ENCODE results near the gene RSPH3.

RSPH3 gene

GRCh38 chr6:159005436-159005835, 5.4 kb upstream of the RSPH3 start:
- no peak overlapping the region for H3K4me3 ChIP-seq (ENCODE audit: low read depth, low read length)
- no peak for TF ChIP-seq CTCF (IDR thresholded peaks at IDR 0.05; ENCODE audit: low read depth, low read length, missing control alignments)
- DNase-seq = no peak
- in situ Hi-C loops (cut with HindIII; ENCODE audit: low pct_ligation_motif_present, low sequenced_read_pairs) = no loop called here
- H3K27ac ChIP-seq = no peak overlapping the region
- no peaks in the 10 kb centered on the region for H3K36me3 ChIP-seq (replicated peaks)
- no peaks in the 10 kb centered on the region for H3K27me3 ChIP-seq (replicated peaks)

- no peak for TF ChIP-seq CTCF (IDR thresholded peaks at IDR 0.05; ENCODE audit: low read depth, low read length, missing control alignments)
- Histone ChIP-seq H3K4me3 (ENCODE audit: low read depth, low read length) (no peak overlapping the region), H3K36me3 (replicated peaks) (no peaks in the 10 kb centered on the region), H3K27me3 (replicated peaks) (no peaks in the 10 kb centered on the region), H3K27ac (no peak overlapping the region)
- in situ Hi-C loops (cut with HindIII; ENCODE audit: low pct_ligation_motif_present, low sequenced_read_pairs) = no loop called here
- no peak for DNase-seq
Measured at GRCh38 chr6:159004592-159004991, 4.6 kb upstream of the RSPH3 start.

- H3K36me3 ChIP-seq (replicated peaks) = no peaks in the 10 kb centered on the region
- no peak overlapping the region for H3K27ac ChIP-seq
- H3K27me3 ChIP-seq (replicated peaks) = no peaks in the 10 kb centered on the region
- in situ Hi-C loops (cut with HindIII; ENCODE audit: low pct_ligation_motif_present, low sequenced_read_pairs) = no loop called here
- TF ChIP-seq CTCF (IDR thresholded peaks at IDR 0.05; ENCODE audit: low read depth, low read length, missing control alignments) = no peak
- H3K4me3 ChIP-seq (ENCODE audit: low read depth, low read length) = no peak overlapping the region
- DNase-seq = peak; percentile 55
Measured at GRCh38 chr6:159002432-159003155, 2.6 kb upstream of the RSPH3 start.

- Histone ChIP-seq H3K36me3 (replicated peaks) (no peaks in the 10 kb centered on the region), H3K27ac (peak overlapping the region; percentile 71), H3K4me3 (ENCODE audit: low read depth, low read length) (peak overlapping the region; percentile 89), H3K27me3 (replicated peaks) (no peaks in the 10 kb centered on the region)
- DNase-seq = no peak
- in situ Hi-C loops (cut with HindIII; ENCODE audit: low pct_ligation_motif_present, low sequenced_read_pairs) = no loop called here
- TF ChIP-seq CTCF (IDR thresholded peaks at IDR 0.05; ENCODE audit: low read depth, low read length, missing control alignments) = no peak
Measured at GRCh38 chr6:158999154-158999665, 792 bp downstream of the RSPH3 start.

GRCh38 chr6:158996856-158997255, 3.1 kb downstream of the RSPH3 start:
- Histone ChIP-seq H3K4me3 (ENCODE audit: low read depth, low read length) (no peak overlapping the region), H3K36me3 (replicated peaks) (no peaks in the 10 kb centered on the region), H3K27me3 (replicated peaks) (no peaks in the 10 kb centered on the region), H3K27ac (no peak overlapping the region)
- no peak for TF ChIP-seq CTCF (IDR thresholded peaks at IDR 0.05; ENCODE audit: low read depth, low read length, missing control alignments)
- no peak for DNase-seq
- in situ Hi-C loops (cut with HindIII; ENCODE audit: low pct_ligation_motif_present, low sequenced_read_pairs) = no loop called here

- in situ Hi-C loops (cut with HindIII; ENCODE audit: low pct_ligation_motif_present, low sequenced_read_pairs) = no loop called here
- no peak for TF ChIP-seq CTCF (IDR thresholded peaks at IDR 0.05; ENCODE audit: low read depth, low read length, missing control alignments)
Measured at GRCh38 chr6:158993639-158994038, 6.4 kb downstream of the RSPH3 start.

More at GRCh38 chr6:158993639-158994038, 6.4 kb downstream of the RSPH3 start:
- Histone ChIP-seq H3K4me3 (ENCODE audit: low read depth, low read length) (no peak overlapping the region), H3K27ac (no peak overlapping the region), H3K36me3 (replicated peaks) (no peaks in the 10 kb centered on the region), H3K27me3 (replicated peaks) (no peaks in the 10 kb centered on the region)
- no peak for DNase-seq

Data from brain microvascular endothelial cell (primary cell).